GM19351 (cell line): ENCODE results near the gene TSPAN5.
A peak's percentile ranks its signal among the peaks of the same experiment; 100 is the strongest.

Experiments
- ATAC-seq: cut with Tn5 transposase; IDR thresholded peaks from one replicate; pipeline ENCODE4 v1.9.1; 2021; ENCODE audit warnings: mild to moderate bottlenecking, moderate library complexity; ENCODE audit not compliant: unreplicated experiment

TSPAN5 gene

GRCh38 chr4:98620087-98620784, 38.2 kb downstream of the TSPAN5 start:
- no peak for ATAC-seq

- ATAC-seq = no peak
Measured at GRCh38 chr4:98619180-98619579, 39.2 kb downstream of the TSPAN5 start.

GRCh38 chr4:98618680-98619079, 39.7 kb downstream of the TSPAN5 start:
- ATAC-seq = no peak

GRCh38 chr4:98617358-98618047, 40.9 kb downstream of the TSPAN5 start:
- no peak for ATAC-seq

GRCh38 chr4:98615991-98616390, 42.4 kb downstream of the TSPAN5 start:
- ATAC-seq = no peak

- no peak for ATAC-seq
Measured at GRCh38 chr4:98614662-98615061, 43.7 kb downstream of the TSPAN5 start.

GRCh38 chr4:98614094-98614493, 44.3 kb downstream of the TSPAN5 start:
- no peak for ATAC-seq

- ATAC-seq = no peak
Measured at GRCh38 chr4:98613453-98614075, 44.8 kb downstream of the TSPAN5 start.

GRCh38 chr4:98612318-98613250, 45.8 kb downstream of the TSPAN5 start:
- ATAC-seq = no peak

- no peak for ATAC-seq
Measured at GRCh38 chr4:98611677-98612317, 46.6 kb downstream of the TSPAN5 start.

- no peak for ATAC-seq
Measured at GRCh38 chr4:98610926-98611676, 47.3 kb downstream of the TSPAN5 start.

GRCh38 chr4:98610431-98610830, 48.0 kb downstream of the TSPAN5 start:
- no peak for ATAC-seq

- no peak for ATAC-seq
Measured at GRCh38 chr4:98609934-98610333, 48.5 kb downstream of the TSPAN5 start.

- ATAC-seq = no peak
Measured at GRCh38 chr4:98608356-98608755, 50.1 kb downstream of the TSPAN5 start.

- no peak for ATAC-seq
Measured at GRCh38 chr4:98606894-98607293, 51.5 kb downstream of the TSPAN5 start.

- ATAC-seq = no peak
Measured at GRCh38 chr4:98605216-98605615, 53.2 kb downstream of the TSPAN5 start.

- no peak for ATAC-seq
Measured at GRCh38 chr4:98604723-98605122, 53.7 kb downstream of the TSPAN5 start.

- peak; percentile 51 for ATAC-seq
Measured at GRCh38 chr4:98603683-98604521, 54.5 kb downstream of the TSPAN5 start.

GRCh38 chr4:98602270-98602669, 56.1 kb downstream of the TSPAN5 start:
- peak; percentile 62 for ATAC-seq
